ENCODE results near the gene ADAMTS10. TPM values are rescaled to one million over a fixed set of nuclear protein-coding genes. Genes with fewer than 3 reads are reported as not detected.
"Not testable (repeated sequence)": the region's sequence is repeated elsewhere in the genome, so short reads cannot be mapped to it uniquely, and the experiment has no call there.

Gene ADAMTS10
- total RNA-seq, 4 donors from 2014 or later: 16.7 to 46.7 (median 22.5) TPM

GRCh38 chr19:8638078-8638619 is 27.6 kb upstream of the ADAMTS10 start:
- DNase-seq (ENCODE audit: low spot score) (no peak), ATAC-seq (ENCODE audit: low FRiP score) (no peak)
- no peak for TF ChIP-seq CTCF (IDR thresholded peaks at IDR 0.05)

- not testable (repeated sequence) for DNase-seq (ENCODE audit: low spot score); ATAC-seq (ENCODE audit: low FRiP score)
Observed at GRCh38 chr19:8637070-8637469, 26.6 kb upstream of the ADAMTS10 start.

- DNase-seq (ENCODE audit: low spot score) (no peak), ATAC-seq (ENCODE audit: low FRiP score) (no peak)
Observed at GRCh38 chr19:8635422-8635821, 24.9 kb upstream of the ADAMTS10 start.

GRCh38 chr19:8631425-8631819 is 20.9 kb upstream of the ADAMTS10 start:
- DNase-seq (ENCODE audit: low spot score): no peak
- TF ChIP-seq CTCF (IDR thresholded peaks at IDR 0.05): no peak
- ATAC-seq (ENCODE audit: low FRiP score): peak; percentile 48

More at GRCh38 chr19:8635422-8635821, 24.9 kb upstream of the ADAMTS10 start:
- TF ChIP-seq CTCF (IDR thresholded peaks at IDR 0.05): no peak

- DNase-seq (ENCODE audit: low spot score): no peak
- no peak for TF ChIP-seq CTCF (IDR thresholded peaks at IDR 0.05)
- no peak for ATAC-seq (ENCODE audit: low FRiP score)
Observed at GRCh38 chr19:8630796-8631424, 20.4 kb upstream of the ADAMTS10 start.

GRCh38 chr19:8629996-8630683 is 19.6 kb upstream of the ADAMTS10 start, which contains the start of gene NFILZ:
Gene NFILZ (plus strand): TSS chr19:8630633. CDS start chr19:8676766, 46,133 bp downstream.
- no peak for DNase-seq (ENCODE audit: low spot score)
- no peak for ATAC-seq (ENCODE audit: low FRiP score)
- no peak for TF ChIP-seq CTCF (IDR thresholded peaks at IDR 0.05)

GRCh38 chr19:8629184-8629583 is 18.7 kb upstream of the ADAMTS10 start:
- no peak for TF ChIP-seq CTCF (IDR thresholded peaks at IDR 0.05)
- DNase-seq (ENCODE audit: low spot score) (no peak), ATAC-seq (ENCODE audit: low FRiP score) (no peak)

Data from omental fat pad (tissue), 4 donors.